CD14-positive monocyte (primary cell): Measurements from ENCODE around the gene GOLGA7B. TPM values are rescaled to one million over a fixed set of nuclear protein-coding genes. Genes with fewer than 3 reads are reported as not detected.

ENCODE experiments used
- DNase-seq, 3 donors: peaks; one replicate each; pipeline ENCODE4 v3.0.0-alpha.2; 2011 to 2022
- H2AFZ ChIP-seq: 2 replicates; pipeline ENCODE4 v1.6.0; 2012; ENCODE audit warnings: mild to moderate bottlenecking, low read depth, low read length, inconsistent platforms; ENCODE audit not compliant: insufficient read depth, poor library complexity, severe bottlenecking
- H3K27ac ChIP-seq, 2 donors: 1 replicate in 1 of 2; 2 replicates in 1 of 2; pipeline ENCODE4 v1.5.1; 2012 to 2013; ENCODE audit warnings: low read length in 2 of 2, control low read depth in 1 of 2, inconsistent platforms in 1 of 2, low read depth in 1 of 2, mild to moderate bottlenecking in 1 of 2
- H3K27me3 ChIP-seq, 2 donors: one replicate each; pipeline versions ENCODE4 v1.6.0 to v1.6.1; 2011 to 2013; ENCODE audit warnings: low read length in 2 of 2; ENCODE audit not compliant: control insufficient read depth in 2 of 2, insufficient read depth in 2 of 2
- H3K36me3 ChIP-seq, 2 donors: replicated peaks in 1 of 2; 1 replicate in 1 of 2; 2 replicates in 1 of 2; pipeline versions ENCODE4 v1.5.1 to v1.6.1; 2012 to 2013; ENCODE audit warnings: low read length in 2 of 2, control low read depth in 1 of 2, inconsistent platforms in 1 of 2, mild to moderate bottlenecking in 1 of 2; ENCODE audit not compliant: insufficient read depth in 2 of 2, control insufficient read depth in 1 of 2
- H3K4me1 ChIP-seq, 2 donors: 1 replicate in 1 of 2; 2 replicates in 1 of 2; pipeline versions ENCODE4 v1.5.1 to v1.6.1; 2012 to 2013; ENCODE audit warnings: low read length in 2 of 2, control low read depth in 1 of 2, inconsistent platforms in 1 of 2, mild to moderate bottlenecking in 1 of 2, moderate library complexity in 1 of 2; ENCODE audit not compliant: insufficient read depth in 2 of 2, control insufficient read depth in 1 of 2
- H3K4me2 ChIP-seq: replicated peaks from 2 replicates; pipeline ENCODE3; 2012; ENCODE audit warnings: low read length, moderate library complexity, mild to moderate bottlenecking; ENCODE audit not compliant: poor library complexity, severe bottlenecking; ENCODE audit errors: extremely low read depth
- H3K4me3 ChIP-seq, 3 experiments: fragments of 200-600 bp in 1 of 3; sonication (generic) in 1 of 3; replicated peaks in 1 of 3; 1 replicate in 2 of 3; 2 replicates in 1 of 3; pipeline ENCODE4 v1.5.1; 2011 to 2013; ENCODE audit warnings: low read length in 3 of 3, mild to moderate bottlenecking in 3 of 3, control low read depth in 2 of 3, low read depth in 2 of 3, inconsistent platforms in 1 of 3, moderate library complexity in 1 of 3
- H3K79me2 ChIP-seq: 2 replicates; pipeline ENCODE4 v1.6.0; 2012; ENCODE audit warnings: mild to moderate bottlenecking, control low read depth, inconsistent platforms, low read length, moderate library complexity; ENCODE audit not compliant: insufficient read depth
- H3K9ac ChIP-seq: 2 replicates; pipeline ENCODE4 v1.6.0; 2017; ENCODE audit warnings: low read length, mild to moderate bottlenecking; ENCODE audit not compliant: insufficient read depth, poor library complexity, severe bottlenecking
- H3K9me3 ChIP-seq, 2 donors: replicated peaks in 1 of 2; 1 replicate in 1 of 2; 2 replicates in 1 of 2; pipeline versions ENCODE4 v1.5.1 to v1.6.1; 2012 to 2013; ENCODE audit warnings: low read length in 2 of 2, control low read depth in 1 of 2; ENCODE audit not compliant: control insufficient read depth in 1 of 2, insufficient read depth in 1 of 2
- H4K20me1 ChIP-seq: 2 replicates; pipeline ENCODE4 v1.6.0; 2012; ENCODE audit warnings: mild to moderate bottlenecking, low read length, control low read depth, moderate library complexity; ENCODE audit not compliant: insufficient read depth
- H3K27ac Mint-ChIP-seq, 7 donors: one replicate each; pipeline ENCODE4 v1.8.0; 2020; ENCODE audit warnings: mild to moderate bottlenecking in 7 of 7, mixed read lengths in 7 of 7, moderate library complexity in 6 of 7, inconsistent platforms in 2 of 7
- H3K27me3 Mint-ChIP-seq, 3 donors: one replicate each; pipeline ENCODE4 v1.8.0; 2021 to 2022; ENCODE audit warnings: low read depth in 3 of 3, mild to moderate bottlenecking in 3 of 3, mixed read lengths in 3 of 3, moderate library complexity in 3 of 3, inconsistent platforms in 1 of 3
- H3K36me3 Mint-ChIP-seq, 2 donors: one replicate each; pipeline ENCODE4 v1.8.0; 2020; ENCODE audit warnings: mixed read lengths in 2 of 2, inconsistent platforms in 1 of 2, mild to moderate bottlenecking in 1 of 2
- H3K4me1 Mint-ChIP-seq: one replicate; pipeline ENCODE4 v1.8.0; 2020; ENCODE audit warnings: mild to moderate bottlenecking, mixed read lengths
- H3K4me3 Mint-ChIP-seq, 2 donors: one replicate each; pipeline ENCODE4 v1.8.0; 2020; ENCODE audit warnings: mild to moderate bottlenecking in 2 of 2, mixed read lengths in 2 of 2, moderate library complexity in 1 of 2
- H3K9me3 Mint-ChIP-seq, 7 donors: one replicate each; pipeline ENCODE4 v1.8.0; 2020 to 2022; ENCODE audit warnings: mixed read lengths in 7 of 7, mild to moderate bottlenecking in 6 of 7, moderate library complexity in 6 of 7, inconsistent platforms in 2 of 7
- WGBS: methylation state at CpG from one replicate; pipeline ENCODE4 v1.1.5; 2013; ENCODE audit warnings: missing lambda C conversion rate; ENCODE audit not compliant: insufficient coverage; 5-methylcytosine and 5-hydroxymethylcytosine counted together
- intact Hi-C, 2 donors: fragments of 100-400 bp; cut with micrococcal nuclease; formaldehyde crosslinking; loops; one replicate each; pipeline versions ENCODE4 v1.15.0 to v1.15.1; 2023
- polyA plus RNA-seq, 3 donors: library from polyadenylated mRNA; depleted of rRNA in 1 of 3; unstranded in 2 of 3; stranded (reverse) in 1 of 3; fragments of 300-500 nt in 2 of 3; fragments of >200 nt in 1 of 3; fragmentation: Illumina TruSeq in 2 of 3; gene quantifications; 1 replicate in 2 of 3; 2 replicates in 1 of 3; pipeline ENCODE4 v1.2.3, GENCODE V29; 2012 to 2021
- TF ChIP-seq, protein P1 (sequence below): fragments of 200-600 bp; IDR thresholded peaks from one replicate; pipeline ENCODE4 v1.8.0; 2022; ENCODE audit warnings: antibody characterized with exemption, mild to moderate bottlenecking

The GOLGA7B gene
- polyA plus RNA-seq, 3 donors = 0.03 TPM; not detected in 2

DNA sequence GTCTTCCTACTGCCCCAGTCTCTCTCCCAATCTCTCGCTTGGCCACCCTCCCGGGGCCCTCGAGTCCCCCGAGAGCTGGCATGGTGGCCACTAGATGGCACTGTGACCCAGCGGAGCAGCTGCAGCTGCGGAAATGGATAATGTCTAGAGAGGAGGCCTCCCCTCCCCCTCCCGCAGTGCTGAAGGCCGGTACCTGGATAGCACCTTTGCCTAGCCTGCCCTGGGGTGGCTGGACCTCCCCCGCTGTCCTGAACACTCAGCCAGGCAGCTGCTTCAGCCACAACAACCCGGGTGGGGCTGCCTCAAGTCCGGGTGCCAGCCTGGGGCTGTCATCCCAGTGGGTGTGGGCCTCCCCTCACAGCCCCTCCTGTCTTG lies 65.2 kb downstream of the GOLGA7B start:
- TF ChIP-seq, protein P1, sequence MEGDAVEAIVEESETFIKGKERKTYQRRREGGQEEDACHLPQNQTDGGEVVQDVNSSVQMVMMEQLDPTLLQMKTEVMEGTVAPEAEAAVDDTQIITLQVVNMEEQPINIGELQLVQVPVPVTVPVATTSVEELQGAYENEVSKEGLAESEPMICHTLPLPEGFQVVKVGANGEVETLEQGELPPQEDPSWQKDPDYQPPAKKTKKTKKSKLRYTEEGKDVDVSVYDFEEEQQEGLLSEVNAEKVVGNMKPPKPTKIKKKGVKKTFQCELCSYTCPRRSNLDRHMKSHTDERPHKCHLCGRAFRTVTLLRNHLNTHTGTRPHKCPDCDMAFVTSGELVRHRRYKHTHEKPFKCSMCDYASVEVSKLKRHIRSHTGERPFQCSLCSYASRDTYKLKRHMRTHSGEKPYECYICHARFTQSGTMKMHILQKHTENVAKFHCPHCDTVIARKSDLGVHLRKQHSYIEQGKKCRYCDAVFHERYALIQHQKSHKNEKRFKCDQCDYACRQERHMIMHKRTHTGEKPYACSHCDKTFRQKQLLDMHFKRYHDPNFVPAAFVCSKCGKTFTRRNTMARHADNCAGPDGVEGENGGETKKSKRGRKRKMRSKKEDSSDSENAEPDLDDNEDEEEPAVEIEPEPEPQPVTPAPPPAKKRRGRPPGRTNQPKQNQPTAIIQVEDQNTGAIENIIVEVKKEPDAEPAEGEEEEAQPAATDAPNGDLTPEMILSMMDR = peak; percentile 92
- H3K4me2 ChIP-seq = no peak overlapping the region
- intact Hi-C loops = loop anchor here (2.0 to 5.0 kb wide), 2 partner anchors 126 to 127 kb away; no protein-coding TSS in a partner anchor
- no peaks in the 10 kb centered on the region for H3K36me3 ChIP-seq
- peaks cover 6% of the 10 kb centered on the region for H3K4me1 Mint-ChIP-seq
- H3K27ac Mint-ChIP-seq = no peak overlapping the region
- H3K4me1 ChIP-seq = no peaks in the 10 kb centered on the region
- peaks cover 0 to 2% (median 0%) of the 10 kb centered on the region in 7 donors for H3K9me3 Mint-ChIP-seq
- H3K79me2 ChIP-seq = no peaks in the 10 kb centered on the region
- peaks cover 11 to 27% (median 18%) of the 10 kb centered on the region in 3 donors for H3K27me3 Mint-ChIP-seq
- H3K27ac ChIP-seq = no peak overlapping the region
- no peaks in the 10 kb centered on the region for H3K36me3 Mint-ChIP-seq
- H3K4me3 ChIP-seq = no peak overlapping the region
- no peak overlapping the region for H2AFZ ChIP-seq
- peaks cover 0 to 2% of the 10 kb centered on the region in 2 donors for H3K27me3 ChIP-seq
- H3K9ac ChIP-seq = no peak overlapping the region
- H3K9me3 ChIP-seq = no peaks in the 10 kb centered on the region
- WGBS = 0% methylated on average over 1 of the region's 11 CpGs
- peak; percentile 1 to 34 (median 11) for DNase-seq
- H4K20me1 ChIP-seq = no peaks in the 10 kb centered on the region
- no peak overlapping the region for H3K4me3 Mint-ChIP-seq

DNA sequence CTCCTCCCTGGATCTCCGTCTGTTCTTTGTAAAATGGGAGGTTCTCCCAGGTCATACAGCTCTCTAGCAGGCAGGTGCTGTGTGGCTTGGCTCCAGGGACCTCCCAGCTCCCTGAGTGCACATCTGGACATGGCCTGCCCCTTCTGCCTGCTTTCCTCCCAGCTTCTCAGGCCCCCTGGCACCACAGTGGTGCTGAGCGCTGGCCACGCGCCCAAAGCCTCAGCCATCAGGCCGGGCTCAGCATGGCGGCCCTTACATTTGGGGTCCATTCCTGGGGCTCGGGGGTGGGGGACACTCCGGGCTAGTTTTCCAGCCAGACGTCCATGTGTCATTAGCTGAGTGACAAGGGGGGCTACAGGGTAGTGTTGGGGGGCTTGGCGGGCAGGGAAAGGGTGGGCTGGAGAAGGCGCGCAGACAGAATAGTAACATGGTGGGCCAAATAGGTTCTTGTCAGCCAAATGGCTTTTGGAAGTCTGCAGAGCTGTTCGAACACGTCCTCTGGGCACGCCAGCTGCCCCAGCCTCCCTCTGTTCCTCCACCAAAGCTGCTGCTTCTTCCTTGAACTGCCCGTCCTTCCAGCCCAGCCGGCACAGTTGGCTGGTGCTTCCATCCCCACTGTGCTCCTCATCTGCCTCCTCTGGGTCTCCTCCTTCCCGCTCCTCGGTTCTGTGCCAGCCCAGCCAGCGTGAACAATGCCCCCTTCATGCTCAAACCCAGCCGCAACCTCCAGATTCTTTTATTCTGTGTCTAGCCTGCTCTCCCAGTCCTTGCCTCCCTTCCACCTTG lies 65.9 kb downstream of the GOLGA7B start:
- TF ChIP-seq, protein P1 = no peak
- Histone ChIP-seq H3K27ac (no peak overlapping the region), H3K4me1 (no peaks in the 10 kb centered on the region), H3K9me3 (no peaks in the 10 kb centered on the region), H4K20me1 (no peaks in the 10 kb centered on the region), H2AFZ (no peak overlapping the region), H3K27me3 (peaks cover 0 to 2% of the 10 kb centered on the region in 2 donors), H3K79me2 (no peaks in the 10 kb centered on the region), H3K36me3 (no peaks in the 10 kb centered on the region), H3K4me3 (no peak overlapping the region), H3K9ac (no peak overlapping the region), H3K4me2 (no peak overlapping the region)
- Mint-ChIP-seq H3K4me1 (peaks cover 6% of the 10 kb centered on the region), H3K9me3 (peaks cover 0 to 2% (median 0%) of the 10 kb centered on the region in 7 donors), H3K27ac (peak overlapping the region in 1 of 7 donors; percentile 84), H3K36me3 (no peaks in the 10 kb centered on the region), H3K4me3 (no peak overlapping the region), H3K27me3 (peaks cover 9 to 25% (median 18%) of the 10 kb centered on the region in 3 donors)
- no peak for DNase-seq
- intact Hi-C loops = loop anchor here (2.0 to 5.0 kb wide), 2 partner anchors 125 to 127 kb away; no protein-coding TSS in a partner anchor
- 90% methylated on average over 18 of the region's 21 CpGs for WGBS
